ENCODE data around the gene OSBPL10. TPM values are rescaled to one million over a fixed set of nuclear protein-coding genes. Genes with fewer than 3 reads are reported as not detected.

OSBPL10 gene
- total RNA-seq, 1 experiment from 2014 or later = 48.0 TPM

GRCh38 chr3:31729082-31729481 lies 252.0 kb downstream of the OSBPL10 start:
- CTCF ChIA-PET = no interaction called here
- H4K20me1 ChIP-seq (ENCODE audit: low read length) = no peaks in the 10 kb centered on the region
- no TSS peak for BruUV-seq (replicated peaks)
- H3K27me3 ChIP-seq (ENCODE audit: low read length) = no peaks in the 10 kb centered on the region
- TF ChIP-seq EZH2phosphoT487 (IDR thresholded peaks at IDR 0.05; ENCODE audit: borderline replicate concordance, low read length) = no peak
- no peak for TF ChIP-seq CTCF (conservative IDR thresholded peaks at IDR 0.05; ENCODE audit: low read depth, low read length)
- TF ChIP-seq EZH2 (IDR thresholded peaks at IDR 0.05; ENCODE audit: low read length, unreplicated experiment) = no peak
- no peak overlapping the region for H3K27ac ChIP-seq (ENCODE audit: low read length)
- H3K4me3 ChIP-seq (ENCODE audit: low read length) = no peak overlapping the region
- peaks cover 8% of the 10 kb centered on the region; the same call in 1 of the 2 replicates for H3K4me1 ChIP-seq (ENCODE audit: insufficient read depth, low read length)
- H3K9me3 ChIP-seq (ENCODE audit: low read length) = no peaks in the 10 kb centered on the region
- no peaks in the 10 kb centered on the region for H3K9me2 ChIP-seq (replicated peaks; ENCODE audit: low read length)
- DNase-seq = no peak
- no peak for ATAC-seq
- no peaks in the 10 kb centered on the region for H3F3A ChIP-seq (ENCODE audit: low read length, unreplicated experiment)
- no peaks in the 10 kb centered on the region for H3K36me3 ChIP-seq (ENCODE audit: low read depth, low read length)
- no peaks in the 10 kb centered on the region for H3K79me2 ChIP-seq (ENCODE audit: low read length)
- H2AFZ ChIP-seq (ENCODE audit: low read length) = no peak overlapping the region
- no peak overlapping the region for H3K9ac ChIP-seq (ENCODE audit: low read length)
- intact Hi-C loops (cut with micrococcal nuclease) = no loop called here
- no peak overlapping the region for H3K4me2 ChIP-seq (ENCODE audit: low read length)
- POLR2A ChIA-PET (ENCODE audit: unreplicated experiment) = no interaction called here

GRCh38 chr3:31728403-31728802 lies 252.7 kb downstream of the OSBPL10 start:
- H3K9ac ChIP-seq (ENCODE audit: low read length) = no peak overlapping the region
- TF ChIP-seq EZH2 (IDR thresholded peaks at IDR 0.05; ENCODE audit: low read length, unreplicated experiment) = no peak
- TF ChIP-seq EZH2phosphoT487 (IDR thresholded peaks at IDR 0.05; ENCODE audit: borderline replicate concordance, low read length) = no peak
- no peak for TF ChIP-seq CTCF (conservative IDR thresholded peaks at IDR 0.05; ENCODE audit: low read depth, low read length)
- intact Hi-C loops (cut with micrococcal nuclease) = no loop called here
- DNase-seq = no peak
- no peak overlapping the region for H2AFZ ChIP-seq (ENCODE audit: low read length)
- H4K20me1 ChIP-seq (ENCODE audit: low read length) = no peaks in the 10 kb centered on the region
- H3K36me3 ChIP-seq (ENCODE audit: low read depth, low read length) = no peaks in the 10 kb centered on the region
- H3K9me2 ChIP-seq (replicated peaks; ENCODE audit: low read length) = no peaks in the 10 kb centered on the region
- no peaks in the 10 kb centered on the region for H3F3A ChIP-seq (ENCODE audit: low read length, unreplicated experiment)
- H3K27ac ChIP-seq (ENCODE audit: low read length) = no peak overlapping the region
- BruUV-seq (replicated peaks) = no TSS peak
- CTCF ChIA-PET = no interaction called here
- H3K27me3 ChIP-seq (ENCODE audit: low read length) = no peaks in the 10 kb centered on the region
- peaks cover 4% of the 10 kb centered on the region; the same call in 1 of the 2 replicates for H3K4me1 ChIP-seq (ENCODE audit: insufficient read depth, low read length)
- no peaks in the 10 kb centered on the region for H3K9me3 ChIP-seq (ENCODE audit: low read length)
- H3K4me3 ChIP-seq (ENCODE audit: low read length) = no peak overlapping the region
- no peak overlapping the region for H3K4me2 ChIP-seq (ENCODE audit: low read length)
- POLR2A ChIA-PET (ENCODE audit: unreplicated experiment) = no interaction called here
- no peaks in the 10 kb centered on the region for H3K79me2 ChIP-seq (ENCODE audit: low read length)
- ATAC-seq = no peak

GRCh38 chr3:31725976-31726375 lies 255.1 kb downstream of the OSBPL10 start:
- ChIA-PET CTCF (no interaction called here), POLR2A (ENCODE audit: unreplicated experiment) (no interaction called here)
- no peak for ATAC-seq
- no peak for DNase-seq
- H3K27ac ChIP-seq (ENCODE audit: low read length) = no peak overlapping the region
- H3K79me2 ChIP-seq (ENCODE audit: low read length) = no peaks in the 10 kb centered on the region
- H3K27me3 ChIP-seq (ENCODE audit: low read length) = no peaks in the 10 kb centered on the region
- no peaks in the 10 kb centered on the region for H4K20me1 ChIP-seq (ENCODE audit: low read length)
- H3K4me3 ChIP-seq (ENCODE audit: low read length) = no peak overlapping the region
- H3K9ac ChIP-seq (ENCODE audit: low read length) = no peak overlapping the region
- no peak overlapping the region for H2AFZ ChIP-seq (ENCODE audit: low read length)
- intact Hi-C loops (cut with micrococcal nuclease) = no loop called here
- H3K9me2 ChIP-seq (replicated peaks; ENCODE audit: low read length) = no peaks in the 10 kb centered on the region
- H3F3A ChIP-seq (ENCODE audit: low read length, unreplicated experiment) = no peaks in the 10 kb centered on the region
- H3K9me3 ChIP-seq (ENCODE audit: low read length) = no peaks in the 10 kb centered on the region
- H3K36me3 ChIP-seq (ENCODE audit: low read depth, low read length) = no peaks in the 10 kb centered on the region
- no peak overlapping the region for H3K4me2 ChIP-seq (ENCODE audit: low read length)
- BruUV-seq (replicated peaks) = no TSS peak
- TF ChIP-seq EZH2 (IDR thresholded peaks at IDR 0.05; ENCODE audit: low read length, unreplicated experiment) = no peak
- TF ChIP-seq CTCF (conservative IDR thresholded peaks at IDR 0.05; ENCODE audit: low read depth, low read length) = no peak
- TF ChIP-seq EZH2phosphoT487 (IDR thresholded peaks at IDR 0.05; ENCODE audit: borderline replicate concordance, low read length) = no peak
- H3K4me1 ChIP-seq (ENCODE audit: insufficient read depth, low read length) = no peaks in the 10 kb centered on the region

Measured in PC-3 (cell line).